ENCODE data around the gene EFCAB14.

GRCh38 chr1:46675549-46676314, 43.2 kb downstream of the EFCAB14 start:
- TF ChIP-seq CTCF (IDR thresholded peaks at IDR 0.05; ENCODE audit: borderline replicate concordance, extremely low read depth, low read length, poor library complexity, severe bottlenecking) (no peak), EZH2 (IDR thresholded peaks at IDR 0.05; ENCODE audit: borderline replicate concordance, low read depth, low read length, severe bottlenecking) (no peak)
